GM19463 (cell line): Measurements from ENCODE around the gene PPOX.

Experiments used
- ATAC-seq: cut with Tn5 transposase; IDR thresholded peaks from one replicate; pipeline ENCODE4 v1.9.1; 2021; ENCODE audit warnings: mild to moderate bottlenecking, moderate library complexity; ENCODE audit not compliant: unreplicated experiment

The PPOX gene

GRCh38 chr1:161218301-161219077, 52.3 kb downstream of the PPOX start:
- ATAC-seq, result no peak

GRCh38 chr1:161219078-161219892, 53.1 kb downstream of the PPOX start:
- no peak for ATAC-seq

GRCh38 chr1:161220002-161220401, 53.8 kb downstream of the PPOX start:
- ATAC-seq, result no peak
